Activated T-cell treated with anti-CD3 and anti-CD28 coated beads for 4 hours (primary cell): ENCODE results near the gene ANKFY1.

Experiments used
- DNase-seq: peaks from one replicate; pipeline ENCODE4 v3.0.0-alpha.2; 2020

ANKFY1 gene

DNA sequence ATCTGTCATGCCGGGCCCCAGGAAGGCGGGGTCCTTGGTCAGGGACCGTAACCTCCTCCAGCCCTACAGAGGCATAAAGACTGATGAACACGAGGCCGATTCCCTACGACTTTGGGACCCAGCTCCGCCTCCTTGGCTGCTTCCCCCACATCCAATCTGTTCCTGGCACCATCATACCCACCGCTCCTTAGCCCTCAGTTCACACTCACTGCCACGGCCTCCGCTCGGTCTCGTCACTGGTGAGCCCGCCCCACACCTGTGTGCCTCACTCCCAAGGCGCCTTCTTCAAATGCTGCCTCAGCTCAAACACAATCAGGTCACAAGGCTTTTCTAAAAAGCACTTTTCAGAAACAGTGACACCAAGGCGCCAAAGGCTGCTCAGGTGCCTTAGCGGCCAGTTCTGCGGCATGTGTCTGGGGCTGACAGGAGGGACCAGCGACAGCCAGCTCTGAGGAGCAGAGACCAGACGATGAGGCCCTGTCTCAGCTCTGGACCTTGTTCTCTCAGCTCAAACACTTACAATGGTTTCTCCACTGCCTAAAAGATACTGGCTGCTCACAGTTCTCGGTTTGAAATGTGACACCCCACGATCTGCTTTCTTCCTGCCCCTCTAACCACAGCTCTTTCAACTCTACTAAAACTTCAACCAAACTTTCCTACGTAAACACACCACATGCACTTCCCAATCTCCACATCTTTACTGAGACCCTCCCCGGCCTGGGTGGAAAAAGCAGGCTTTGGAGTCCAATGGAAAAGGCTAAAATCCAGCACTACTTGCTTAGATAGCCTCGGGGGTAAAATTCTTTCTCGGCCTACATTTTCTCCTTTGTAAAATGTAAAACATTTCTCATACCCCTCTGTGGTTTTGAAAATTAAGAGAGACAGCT is 87.6 kb downstream of the ANKFY1 start:
- DNase-seq = peak; percentile 23

DNA sequence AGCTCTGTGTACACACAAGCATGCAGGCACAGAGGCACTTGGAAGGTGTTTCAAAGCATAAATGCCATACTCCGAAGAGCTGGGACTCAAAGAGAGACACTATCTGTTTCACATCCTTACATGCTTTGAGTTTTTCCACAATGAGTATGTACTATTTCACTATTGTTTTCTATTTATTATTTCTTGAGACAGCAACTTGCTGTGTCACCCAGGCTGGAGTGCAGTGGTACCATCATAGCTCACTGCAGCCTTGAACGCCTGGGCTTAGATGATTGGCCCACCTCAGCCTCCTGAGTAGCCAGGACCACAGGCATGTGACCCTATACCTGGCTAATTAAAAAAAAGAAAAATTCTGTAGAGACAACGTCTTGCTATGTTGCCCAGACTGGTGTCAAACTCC is 89.2 kb downstream of the ANKFY1 start:
- no peak for DNase-seq

DNA sequence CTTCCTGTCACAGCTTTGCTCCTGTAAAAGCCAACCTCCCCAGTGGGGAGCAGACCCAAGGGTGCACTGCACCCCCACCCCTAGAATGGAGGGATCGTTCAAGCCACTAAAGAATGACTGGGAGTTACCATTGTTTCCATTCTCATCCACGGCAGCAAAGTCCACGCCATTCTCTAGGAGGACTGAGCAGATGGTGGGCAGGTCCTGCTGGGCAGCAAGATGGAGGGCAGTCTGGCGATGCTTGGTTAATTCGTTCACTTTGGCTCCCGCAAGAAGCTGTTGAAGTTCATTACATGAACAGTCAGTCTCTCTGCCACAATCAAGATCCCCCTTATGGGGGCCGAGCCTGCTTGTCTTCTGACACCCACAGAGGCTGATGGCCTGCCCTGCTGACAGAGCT is 90.0 kb downstream of the ANKFY1 start:
- DNase-seq = no peak

DNA sequence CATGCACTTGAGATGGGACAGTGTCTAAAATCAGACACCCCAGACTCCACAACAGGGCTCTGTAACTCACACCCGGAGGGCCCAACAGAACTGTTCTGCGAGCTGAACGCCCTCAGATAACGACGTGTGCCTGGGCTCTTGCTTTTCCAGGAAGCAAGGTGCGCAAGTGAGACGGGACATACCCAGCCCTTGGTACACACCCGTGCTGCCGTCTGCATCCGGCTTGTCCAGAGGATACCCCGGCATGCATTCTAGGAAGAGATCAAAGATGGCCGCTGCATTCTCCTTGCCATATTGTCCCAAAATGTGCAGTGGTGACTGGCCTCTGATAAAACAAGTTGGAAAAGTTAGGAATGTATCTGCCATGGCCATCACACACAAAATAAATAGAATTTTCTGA is 91.4 kb downstream of the ANKFY1 start:
- DNase-seq = no peak

DNA sequence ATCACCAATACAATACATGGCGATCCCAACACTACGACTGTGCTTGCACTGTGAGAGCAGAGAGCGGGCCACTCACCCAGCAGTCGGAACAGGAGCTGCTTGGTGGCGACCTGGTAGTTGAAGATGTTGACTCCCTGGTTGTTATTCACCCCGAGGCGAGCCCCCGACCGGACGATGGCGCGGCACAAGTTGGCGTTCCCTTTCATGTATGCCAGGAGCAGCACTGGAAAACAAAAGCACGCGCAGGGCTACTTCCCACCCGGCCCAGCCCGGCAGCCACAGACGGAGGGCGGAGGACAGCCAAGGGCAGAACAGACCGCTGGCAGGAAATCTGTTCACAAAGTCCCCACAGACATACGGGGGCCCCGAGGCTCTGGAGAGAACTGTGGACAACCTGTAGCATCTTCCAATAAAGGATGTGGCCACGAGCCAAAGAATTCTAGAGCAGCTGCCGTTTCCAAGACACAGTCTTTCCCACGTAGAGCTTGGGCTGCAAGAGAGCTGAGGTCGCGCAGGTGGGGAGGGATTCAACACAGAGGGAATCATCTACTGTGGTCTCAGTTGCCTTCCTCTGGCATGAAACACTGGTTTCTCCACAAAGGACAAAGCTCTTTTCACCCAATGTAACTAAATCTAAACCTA is 93.0 kb downstream of the ANKFY1 start:
- no peak for DNase-seq

DNA sequence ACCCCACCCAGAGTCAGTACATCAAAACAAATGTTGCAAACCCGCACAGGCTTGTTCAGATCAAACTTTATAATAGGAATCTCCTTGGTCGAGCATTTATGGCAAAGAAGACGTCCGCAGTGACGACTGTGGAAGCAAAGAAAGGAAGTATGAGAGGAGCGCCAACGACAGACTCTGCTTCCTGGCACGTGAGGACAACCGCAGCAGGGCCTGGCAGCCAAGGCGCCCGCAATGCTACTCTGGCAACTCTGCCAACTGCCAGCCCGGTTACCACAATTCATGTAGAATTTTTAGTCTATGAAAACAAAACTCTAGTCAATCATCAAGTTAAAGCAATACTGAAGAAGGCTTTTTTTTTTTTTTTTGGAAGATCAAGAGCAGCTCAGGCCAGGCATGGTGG is 96.0 kb downstream of the ANKFY1 start:
- no peak for DNase-seq

DNA sequence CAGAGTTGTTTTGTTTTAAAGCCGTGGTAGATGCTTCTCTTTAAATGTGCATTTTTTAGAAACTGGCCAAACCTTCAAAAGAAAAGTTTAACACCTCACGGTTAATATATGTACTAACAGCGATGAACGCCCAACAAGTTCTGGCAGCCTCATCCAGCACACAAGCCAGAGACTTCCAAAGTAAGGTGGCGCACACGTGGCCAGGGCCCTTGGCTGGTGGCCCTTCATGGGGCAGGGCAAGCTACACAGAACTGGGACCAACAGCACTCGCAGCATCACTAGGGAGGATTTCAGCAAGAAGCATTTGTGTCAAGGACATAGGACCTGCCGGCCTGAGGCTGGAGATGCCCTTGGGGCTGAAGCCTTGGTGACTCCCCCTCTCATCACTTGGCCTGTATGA is 97.4 kb downstream of the ANKFY1 start:
- no peak for DNase-seq

DNA sequence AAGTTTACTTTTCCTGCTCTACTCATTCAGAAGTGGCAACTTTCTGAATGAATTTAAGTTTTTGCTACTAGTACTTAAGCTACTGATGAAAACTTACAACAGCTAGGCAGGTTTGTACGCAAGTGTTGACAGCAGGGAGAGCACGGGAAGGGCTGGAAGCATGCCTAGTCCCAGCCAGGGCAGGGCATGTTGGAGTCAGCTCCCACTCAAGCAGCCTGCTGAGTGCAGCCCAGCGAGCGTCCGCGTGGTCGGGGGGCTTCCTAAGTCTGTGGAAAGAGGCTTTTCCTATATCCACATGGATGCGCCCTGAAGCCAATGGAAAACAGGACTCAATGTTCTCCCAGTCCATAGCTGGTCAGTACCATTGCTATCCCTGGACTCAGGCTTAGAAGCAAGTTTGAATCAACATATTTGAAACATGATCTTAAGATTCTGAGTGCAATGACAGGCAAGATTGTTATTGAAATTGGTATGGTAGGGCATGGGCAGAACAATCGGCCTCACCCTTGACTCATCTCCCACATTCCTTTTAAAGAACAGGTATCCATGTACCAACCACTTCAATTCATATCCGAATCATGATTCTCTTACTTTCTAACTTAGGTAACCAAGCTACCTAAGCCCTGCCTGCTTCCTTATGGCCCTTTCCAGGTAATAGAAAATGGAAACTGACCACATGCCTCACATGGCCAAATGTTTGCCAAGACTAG is 98.3 kb downstream of the ANKFY1 start:
- DNase-seq = no peak

DNA sequence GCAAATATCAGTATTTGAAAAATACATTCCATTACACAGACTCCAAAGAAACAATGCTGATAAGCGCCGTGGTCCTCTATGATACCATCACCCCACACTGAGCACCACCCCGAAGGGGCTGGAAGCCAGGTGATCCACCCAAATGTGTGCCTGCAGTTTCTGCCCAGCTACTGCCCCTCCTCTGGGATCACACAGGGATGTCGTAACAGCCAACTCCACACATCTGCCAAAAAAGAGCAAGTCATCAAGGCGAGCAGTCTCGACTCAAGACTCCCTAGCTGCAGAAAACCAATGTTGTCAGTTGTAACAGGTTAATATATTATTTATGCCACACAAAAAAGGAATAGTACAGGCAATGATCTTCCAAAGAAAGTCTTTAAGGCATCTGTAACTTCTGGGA is 99.8 kb downstream of the ANKFY1 start:
- no peak for DNase-seq

DNA sequence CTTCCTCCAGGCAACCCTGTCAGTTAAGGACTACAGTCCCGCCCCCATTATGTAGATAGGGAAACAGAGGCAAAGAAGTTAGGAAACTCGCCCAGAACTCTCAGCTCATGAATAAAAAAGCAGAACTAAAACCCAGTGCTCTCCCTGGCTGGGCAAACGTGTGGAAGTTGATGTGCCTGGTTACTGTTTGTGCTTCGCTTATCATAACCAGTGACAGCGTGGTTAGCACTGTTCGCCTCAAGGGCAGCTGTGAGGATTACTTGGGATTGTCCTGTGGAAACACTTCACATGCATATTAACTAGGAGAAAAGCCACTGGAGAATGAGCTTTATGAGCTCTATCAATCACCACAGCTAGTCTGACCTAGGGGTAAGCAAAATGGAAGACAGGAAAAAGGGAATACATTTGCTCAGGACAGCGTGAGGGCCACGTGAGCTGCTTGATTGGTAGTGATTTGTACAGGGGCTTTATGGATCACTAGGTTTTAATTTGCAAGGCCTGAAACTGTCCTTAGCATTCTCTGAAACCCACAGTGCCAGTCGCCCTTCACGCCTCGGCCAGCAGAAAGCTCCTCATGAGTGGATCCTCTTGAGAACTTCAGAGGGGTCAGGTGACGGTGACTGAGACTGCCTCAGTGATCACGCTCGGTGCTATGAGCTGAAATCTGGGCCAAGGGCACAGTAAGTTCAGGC is 100.9 kb downstream of the ANKFY1 start:
- DNase-seq = no peak

DNA sequence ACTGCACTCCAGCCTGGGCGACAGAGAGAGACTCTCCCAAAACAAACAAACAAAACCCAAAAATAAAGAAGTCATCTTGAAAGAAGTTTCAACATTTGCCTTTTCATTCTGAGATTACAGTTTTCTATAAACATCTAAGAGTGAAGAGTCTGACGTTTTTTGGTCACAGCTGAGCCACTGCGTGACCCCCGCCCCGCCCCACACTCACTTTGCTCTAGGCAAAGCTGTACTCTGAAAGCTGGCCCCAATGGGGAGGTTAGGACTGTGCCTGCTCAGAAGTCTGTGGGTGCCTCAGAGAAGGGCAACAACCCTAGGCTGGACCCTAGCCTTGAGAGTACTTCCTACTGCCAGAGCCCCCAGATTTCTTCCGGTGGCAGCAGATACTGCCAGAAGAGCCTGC is 101.5 kb downstream of the ANKFY1 start:
- no peak for DNase-seq

DNA sequence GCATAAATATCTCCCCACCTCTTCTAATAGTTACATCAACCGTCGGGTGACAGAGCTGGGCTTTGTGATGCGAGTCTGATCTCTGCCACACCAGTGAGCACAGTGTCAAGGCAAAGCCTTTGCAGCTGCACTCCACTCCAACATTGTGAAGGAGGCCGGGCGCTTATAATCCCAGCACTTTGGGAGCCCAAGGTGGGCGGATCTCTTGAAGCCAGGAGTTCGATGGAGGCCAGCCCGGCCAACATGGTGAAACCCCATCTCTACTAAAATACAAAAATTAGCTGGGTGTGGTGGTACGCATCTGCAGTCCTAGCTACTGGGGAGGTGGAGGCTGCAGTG is 101.8 kb downstream of the ANKFY1 start:
- DNase-seq = no peak

DNA sequence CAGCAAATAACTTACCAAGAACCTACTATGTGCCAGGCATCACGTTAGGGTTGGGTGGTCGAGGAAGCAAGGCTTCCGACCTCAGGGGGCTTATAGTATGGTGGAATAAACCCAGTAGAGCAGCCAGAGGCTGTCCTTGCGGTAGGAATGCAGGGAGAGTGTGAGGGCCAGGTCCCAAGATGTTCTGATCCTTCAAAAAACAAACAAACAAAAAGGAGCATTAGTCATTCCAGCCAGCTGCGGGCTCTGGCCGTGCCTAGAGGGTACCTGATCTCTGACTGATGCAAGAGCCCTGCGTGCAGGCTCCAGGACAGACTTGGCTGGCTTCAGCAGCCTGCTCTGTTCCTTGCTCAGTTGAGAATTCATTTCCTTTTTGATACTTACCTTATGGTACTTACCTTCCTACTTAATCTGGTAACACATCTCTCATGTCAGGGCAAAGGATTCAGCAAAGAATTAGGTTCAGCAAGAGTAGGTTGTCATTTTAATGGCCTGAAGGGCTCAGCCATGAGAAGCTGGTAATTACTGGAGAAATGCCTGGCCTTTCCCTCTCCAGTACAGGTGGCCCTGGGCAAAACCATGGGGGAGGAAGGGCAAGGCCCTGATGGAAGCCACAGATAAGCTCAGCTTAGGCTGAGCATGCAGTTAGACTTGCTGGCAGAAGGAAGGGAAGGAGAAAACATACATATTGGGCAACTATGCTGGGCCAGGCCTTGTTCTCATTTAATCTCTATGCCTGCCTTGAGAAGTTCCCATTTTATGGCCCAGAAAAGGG is 102.4 kb downstream of the ANKFY1 start:
- no peak for DNase-seq

DNA sequence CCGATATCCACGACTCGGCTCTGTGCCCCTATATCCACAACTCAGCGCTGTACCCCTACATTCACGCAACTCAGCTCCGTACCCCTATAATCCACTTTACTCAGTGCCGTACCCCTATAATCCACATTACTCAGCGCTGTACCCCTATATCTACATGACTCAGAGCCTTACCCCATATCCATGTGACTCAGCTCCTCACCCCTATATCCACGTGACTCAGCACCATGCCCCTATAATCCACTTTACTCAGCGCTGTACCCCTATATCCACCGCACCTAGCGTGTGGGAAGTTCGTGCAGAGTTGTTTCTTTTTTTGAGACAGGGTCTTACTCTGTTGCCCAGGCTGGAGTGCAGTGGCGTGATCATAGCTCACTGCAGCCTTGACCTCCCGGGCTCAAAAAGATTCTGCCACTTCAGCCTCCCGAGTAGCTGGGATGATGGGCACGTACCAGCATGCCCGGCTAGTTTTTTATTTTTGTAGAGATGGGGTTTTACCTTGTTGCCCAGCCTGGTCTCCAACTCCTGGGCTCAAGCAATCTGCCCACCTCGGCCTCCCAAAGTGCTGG is 103.4 kb downstream of the ANKFY1 start:
- no peak for DNase-seq

DNA sequence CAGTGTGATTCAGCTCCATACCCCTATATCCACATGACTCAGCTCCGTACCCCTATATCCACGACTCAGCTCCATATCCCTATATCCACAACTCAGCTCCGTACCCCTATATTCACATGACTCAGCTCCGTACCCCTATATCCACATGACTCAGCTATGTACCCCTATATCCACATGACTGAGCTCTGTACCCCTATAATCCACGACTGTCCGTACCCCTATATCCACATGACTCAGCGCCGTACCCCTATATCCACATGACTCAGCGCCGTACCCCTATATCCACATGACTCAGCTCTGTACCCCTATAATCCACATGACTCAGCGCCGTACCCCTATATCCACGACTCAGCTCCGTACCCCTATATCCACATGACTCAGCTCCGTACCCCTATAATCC is 104.0 kb downstream of the ANKFY1 start:
- no peak for DNase-seq

DNA sequence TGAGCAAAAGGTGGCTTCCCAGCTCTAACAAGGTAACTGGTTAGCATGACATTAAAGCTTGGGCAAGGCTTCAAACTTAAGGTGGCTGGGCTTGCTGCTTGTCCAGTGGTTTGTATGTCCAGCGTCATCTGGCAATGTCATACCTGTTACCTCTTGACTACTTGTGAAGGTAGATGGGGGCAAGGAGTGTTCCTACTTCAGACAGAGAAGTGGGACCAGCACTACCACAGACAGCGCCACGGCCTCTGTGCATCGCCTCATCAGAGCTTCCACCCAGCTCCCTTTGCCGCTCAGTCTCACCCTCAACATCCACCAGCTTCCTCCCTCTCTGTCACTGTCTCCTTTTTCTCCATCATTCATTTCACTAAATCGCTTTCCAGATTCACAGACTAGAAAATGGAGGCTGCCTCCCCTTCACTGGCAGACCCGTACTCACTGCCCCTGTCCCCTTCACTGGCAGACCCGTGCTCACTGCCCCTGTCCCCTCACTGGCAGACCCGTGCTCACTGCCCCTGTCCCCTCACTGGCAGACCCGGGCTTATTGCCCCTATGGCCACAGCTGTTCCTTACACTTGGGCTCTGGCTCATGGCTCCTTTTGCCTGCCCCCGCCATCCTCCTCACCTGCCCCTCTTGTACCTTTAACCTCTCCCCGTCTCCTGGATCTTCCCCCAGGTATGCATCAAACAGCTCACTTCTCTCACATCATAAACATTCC is 106.0 kb downstream of the ANKFY1 start:
- DNase-seq = no peak

DNA sequence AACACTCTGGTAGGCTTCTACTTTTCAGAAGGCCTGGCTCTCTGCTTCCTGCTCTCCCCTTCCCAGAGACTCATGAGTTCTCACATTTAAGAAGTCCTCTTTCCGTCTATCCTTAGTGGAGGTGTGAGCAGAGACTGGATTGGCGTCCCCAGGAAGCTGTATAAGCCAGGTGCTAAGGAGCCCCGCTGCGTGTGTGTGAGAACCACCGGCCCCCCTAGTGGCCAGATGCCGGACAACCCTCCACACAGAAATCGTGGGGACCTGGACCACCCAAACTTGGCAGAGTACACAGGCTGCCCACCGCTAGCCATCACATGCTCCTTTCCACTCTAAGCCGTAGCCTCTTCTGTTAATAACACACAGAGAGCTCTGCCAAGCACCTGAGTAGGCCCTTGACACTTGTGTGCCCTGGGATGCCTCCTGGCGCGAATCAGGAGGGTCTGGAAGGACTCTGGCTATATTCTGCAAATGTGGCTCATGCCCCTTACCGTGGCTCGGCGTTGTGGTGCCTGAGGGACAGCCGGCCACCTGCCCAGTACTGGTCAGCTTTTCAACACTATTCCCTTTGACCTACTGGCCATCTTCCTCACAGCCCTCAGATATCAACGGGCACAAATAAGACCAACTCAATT is 106.9 kb downstream of the ANKFY1 start:
- DNase-seq = no peak

DNA sequence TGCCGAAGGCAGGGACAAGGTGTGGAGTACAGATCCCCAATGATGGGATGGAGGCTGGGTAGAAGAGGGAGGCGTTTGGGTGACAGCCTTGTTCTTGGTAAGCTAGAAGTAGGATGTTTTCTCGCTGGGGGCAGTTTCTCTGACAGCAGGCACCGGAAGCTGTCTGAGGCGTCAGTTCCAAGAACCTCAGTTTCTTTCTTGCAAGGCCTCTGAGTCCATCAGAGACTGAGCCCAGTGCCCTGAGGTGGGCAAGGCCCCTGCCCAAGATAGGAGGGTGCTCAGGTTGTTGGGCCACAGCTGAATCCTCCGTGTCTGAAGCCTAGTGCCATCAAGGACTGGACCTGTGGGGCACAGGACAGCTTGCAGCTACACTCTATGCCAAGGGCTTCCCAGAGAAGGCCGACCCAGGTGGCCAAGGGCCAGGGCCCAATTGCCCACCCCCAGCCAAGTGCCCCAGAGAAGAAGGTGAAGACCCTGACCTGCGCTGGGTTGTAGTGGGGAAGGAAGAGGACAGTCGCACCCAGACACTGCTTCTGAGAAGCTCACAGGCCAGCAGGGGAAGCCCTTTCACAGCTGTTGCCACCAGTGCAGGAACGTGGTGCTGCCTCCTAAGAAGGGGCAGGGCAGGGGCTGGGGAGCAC is 107.7 kb downstream of the ANKFY1 start:
- no peak for DNase-seq

DNA sequence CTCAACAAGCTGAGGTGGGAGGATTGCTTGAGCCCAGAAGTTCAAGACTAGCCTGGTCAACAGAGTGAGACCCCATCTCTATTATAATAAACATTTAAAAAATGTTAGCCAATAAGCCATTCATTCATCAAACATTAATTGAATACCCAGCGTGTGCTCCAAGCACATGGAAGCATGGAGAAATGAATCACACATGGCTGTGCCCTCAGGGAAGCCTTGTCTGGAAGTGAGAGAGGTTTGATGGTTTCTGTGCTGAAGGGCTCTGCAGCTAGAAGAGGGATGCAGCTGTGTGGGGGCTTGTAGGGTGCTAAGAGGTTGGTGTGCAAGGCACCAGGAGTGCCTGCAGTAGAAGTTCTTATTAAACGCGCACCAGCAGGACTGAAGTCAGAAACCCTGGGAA is 109.6 kb downstream of the ANKFY1 start:
- no peak for DNase-seq

DNA sequence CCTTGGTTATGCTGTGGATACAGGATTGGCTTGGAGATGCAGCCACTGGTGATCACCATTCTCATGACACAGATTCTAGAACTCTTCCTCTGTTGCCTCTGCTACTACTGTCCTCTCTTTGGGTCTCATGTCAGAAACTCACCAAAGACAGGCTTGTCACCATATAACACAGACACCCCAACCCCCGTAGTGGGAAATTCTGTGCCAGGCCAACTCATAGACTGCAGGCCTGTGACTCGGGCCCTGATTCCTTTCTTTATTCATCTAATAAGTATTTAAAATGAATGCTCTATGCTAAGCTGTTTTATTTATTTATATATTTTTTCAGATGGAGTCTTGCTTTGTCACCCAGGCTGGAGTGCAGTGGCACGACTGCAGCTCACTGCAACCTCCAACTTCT is 111.3 kb downstream of the ANKFY1 start:
- no peak for DNase-seq

DNA sequence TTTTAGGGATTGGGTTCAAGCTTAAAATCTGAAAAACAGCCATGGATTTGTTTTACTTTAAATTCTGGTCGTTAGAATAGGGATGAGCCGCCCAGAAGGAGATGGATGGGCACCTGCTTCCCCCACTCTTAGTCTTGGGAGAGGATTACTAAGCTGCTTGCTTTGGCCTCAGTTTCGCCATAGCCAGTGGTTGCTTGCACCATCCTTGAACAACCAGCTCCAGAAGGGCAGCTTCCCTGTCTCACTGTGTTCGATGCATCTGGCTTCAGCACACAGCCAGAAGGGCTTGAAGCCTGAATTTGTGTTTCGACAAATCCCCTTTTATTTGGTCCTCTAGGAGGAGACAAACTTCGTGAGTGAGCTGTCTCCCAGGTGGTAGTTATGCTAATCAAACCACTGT is 113.7 kb downstream of the ANKFY1 start:
- DNase-seq = no peak
